Measurements from ENCODE around the gene EARS2.

DNA sequence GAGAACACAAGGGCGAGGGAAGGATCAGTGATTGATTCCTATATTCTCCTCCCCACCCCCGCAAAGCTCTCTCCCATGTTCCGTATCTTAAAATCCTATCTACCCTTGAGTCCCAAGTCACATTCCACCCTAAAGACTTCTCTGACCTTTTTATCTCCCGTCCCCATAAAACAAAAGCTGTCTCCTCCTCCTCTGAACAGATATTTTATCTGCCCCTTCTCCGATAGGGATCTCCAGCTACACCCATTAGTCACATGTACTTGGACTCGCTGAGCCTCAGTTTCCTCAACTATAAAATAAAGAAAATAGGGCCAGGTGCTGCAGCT is 59.6 kb downstream of the EARS2 start:
- TF ChIP-seq, protein P1, sequence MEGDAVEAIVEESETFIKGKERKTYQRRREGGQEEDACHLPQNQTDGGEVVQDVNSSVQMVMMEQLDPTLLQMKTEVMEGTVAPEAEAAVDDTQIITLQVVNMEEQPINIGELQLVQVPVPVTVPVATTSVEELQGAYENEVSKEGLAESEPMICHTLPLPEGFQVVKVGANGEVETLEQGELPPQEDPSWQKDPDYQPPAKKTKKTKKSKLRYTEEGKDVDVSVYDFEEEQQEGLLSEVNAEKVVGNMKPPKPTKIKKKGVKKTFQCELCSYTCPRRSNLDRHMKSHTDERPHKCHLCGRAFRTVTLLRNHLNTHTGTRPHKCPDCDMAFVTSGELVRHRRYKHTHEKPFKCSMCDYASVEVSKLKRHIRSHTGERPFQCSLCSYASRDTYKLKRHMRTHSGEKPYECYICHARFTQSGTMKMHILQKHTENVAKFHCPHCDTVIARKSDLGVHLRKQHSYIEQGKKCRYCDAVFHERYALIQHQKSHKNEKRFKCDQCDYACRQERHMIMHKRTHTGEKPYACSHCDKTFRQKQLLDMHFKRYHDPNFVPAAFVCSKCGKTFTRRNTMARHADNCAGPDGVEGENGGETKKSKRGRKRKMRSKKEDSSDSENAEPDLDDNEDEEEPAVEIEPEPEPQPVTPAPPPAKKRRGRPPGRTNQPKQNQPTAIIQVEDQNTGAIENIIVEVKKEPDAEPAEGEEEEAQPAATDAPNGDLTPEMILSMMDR (IDR thresholded peaks at IDR 0.05 in 2 of 3, conservative IDR thresholded peaks at IDR 0.05 in 1 of 3; ENCODE audit: insufficient read depth in 2 of 3, low read depth in 1 of 3, low read length in 3 of 3): no peak
- TF ChIP-seq, protein P2, sequence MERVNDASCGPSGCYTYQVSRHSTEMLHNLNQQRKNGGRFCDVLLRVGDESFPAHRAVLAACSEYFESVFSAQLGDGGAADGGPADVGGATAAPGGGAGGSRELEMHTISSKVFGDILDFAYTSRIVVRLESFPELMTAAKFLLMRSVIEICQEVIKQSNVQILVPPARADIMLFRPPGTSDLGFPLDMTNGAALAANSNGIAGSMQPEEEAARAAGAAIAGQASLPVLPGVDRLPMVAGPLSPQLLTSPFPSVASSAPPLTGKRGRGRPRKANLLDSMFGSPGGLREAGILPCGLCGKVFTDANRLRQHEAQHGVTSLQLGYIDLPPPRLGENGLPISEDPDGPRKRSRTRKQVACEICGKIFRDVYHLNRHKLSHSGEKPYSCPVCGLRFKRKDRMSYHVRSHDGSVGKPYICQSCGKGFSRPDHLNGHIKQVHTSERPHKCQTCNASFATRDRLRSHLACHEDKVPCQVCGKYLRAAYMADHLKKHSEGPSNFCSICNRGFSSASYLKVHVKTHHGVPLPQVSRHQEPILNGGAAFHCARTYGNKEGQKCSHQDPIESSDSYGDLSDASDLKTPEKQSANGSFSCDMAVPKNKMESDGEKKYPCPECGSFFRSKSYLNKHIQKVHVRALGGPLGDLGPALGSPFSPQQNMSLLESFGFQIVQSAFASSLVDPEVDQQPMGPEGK (CRISPR knock-in tag; IDR thresholded peaks at IDR 0.05; ENCODE audit: borderline replicate concordance): no peak
- TF ChIP-seq EP300 (IDR thresholded peaks at IDR 0.05; ENCODE audit: low read length) (no peak), ELF4 (CRISPR knock-in tag; IDR thresholded peaks at IDR 0.05) (no peak), SP1 (CRISPR knock-in tag; IDR thresholded peaks at IDR 0.05) (no peak), ZNF699 (CRISPR knock-in tag; IDR thresholded peaks at IDR 0.05; ENCODE audit: insufficient replicate concordance) (no peak), RAD21 (CRISPR knock-in tag; conservative IDR thresholded peaks at IDR 0.05 in 1 of 2, IDR thresholded peaks at IDR 0.05 in 1 of 2) (no peak), EWSR1 (IDR thresholded peaks at IDR 0.05; ENCODE audit: borderline replicate concordance, low read depth, partially characterized antibody) (no peak), ZNF274 (IDR thresholded peaks at IDR 0.05; ENCODE audit: borderline replicate concordance, low read depth, low read length) (no peak), SRSF9 (IDR thresholded peaks at IDR 0.05; ENCODE audit: borderline replicate concordance, low read depth, low read length) (no peak)
- TF ChIP-seq, protein P3, sequence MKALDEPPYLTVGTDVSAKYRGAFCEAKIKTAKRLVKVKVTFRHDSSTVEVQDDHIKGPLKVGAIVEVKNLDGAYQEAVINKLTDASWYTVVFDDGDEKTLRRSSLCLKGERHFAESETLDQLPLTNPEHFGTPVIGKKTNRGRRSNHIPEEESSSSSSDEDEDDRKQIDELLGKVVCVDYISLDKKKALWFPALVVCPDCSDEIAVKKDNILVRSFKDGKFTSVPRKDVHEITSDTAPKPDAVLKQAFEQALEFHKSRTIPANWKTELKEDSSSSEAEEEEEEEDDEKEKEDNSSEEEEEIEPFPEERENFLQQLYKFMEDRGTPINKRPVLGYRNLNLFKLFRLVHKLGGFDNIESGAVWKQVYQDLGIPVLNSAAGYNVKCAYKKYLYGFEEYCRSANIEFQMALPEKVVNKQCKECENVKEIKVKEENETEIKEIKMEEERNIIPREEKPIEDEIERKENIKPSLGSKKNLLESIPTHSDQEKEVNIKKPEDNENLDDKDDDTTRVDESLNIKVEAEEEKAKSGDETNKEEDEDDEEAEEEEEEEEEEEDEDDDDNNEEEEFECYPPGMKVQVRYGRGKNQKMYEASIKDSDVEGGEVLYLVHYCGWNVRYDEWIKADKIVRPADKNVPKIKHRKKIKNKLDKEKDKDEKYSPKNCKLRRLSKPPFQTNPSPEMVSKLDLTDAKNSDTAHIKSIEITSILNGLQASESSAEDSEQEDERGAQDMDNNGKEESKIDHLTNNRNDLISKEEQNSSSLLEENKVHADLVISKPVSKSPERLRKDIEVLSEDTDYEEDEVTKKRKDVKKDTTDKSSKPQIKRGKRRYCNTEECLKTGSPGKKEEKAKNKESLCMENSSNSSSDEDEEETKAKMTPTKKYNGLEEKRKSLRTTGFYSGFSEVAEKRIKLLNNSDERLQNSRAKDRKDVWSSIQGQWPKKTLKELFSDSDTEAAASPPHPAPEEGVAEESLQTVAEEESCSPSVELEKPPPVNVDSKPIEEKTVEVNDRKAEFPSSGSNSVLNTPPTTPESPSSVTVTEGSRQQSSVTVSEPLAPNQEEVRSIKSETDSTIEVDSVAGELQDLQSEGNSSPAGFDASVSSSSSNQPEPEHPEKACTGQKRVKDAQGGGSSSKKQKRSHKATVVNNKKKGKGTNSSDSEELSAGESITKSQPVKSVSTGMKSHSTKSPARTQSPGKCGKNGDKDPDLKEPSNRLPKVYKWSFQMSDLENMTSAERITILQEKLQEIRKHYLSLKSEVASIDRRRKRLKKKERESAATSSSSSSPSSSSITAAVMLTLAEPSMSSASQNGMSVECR (CRISPR knock-in tag; IDR thresholded peaks at IDR 0.05): no peak
- TF ChIP-seq, protein P4, sequence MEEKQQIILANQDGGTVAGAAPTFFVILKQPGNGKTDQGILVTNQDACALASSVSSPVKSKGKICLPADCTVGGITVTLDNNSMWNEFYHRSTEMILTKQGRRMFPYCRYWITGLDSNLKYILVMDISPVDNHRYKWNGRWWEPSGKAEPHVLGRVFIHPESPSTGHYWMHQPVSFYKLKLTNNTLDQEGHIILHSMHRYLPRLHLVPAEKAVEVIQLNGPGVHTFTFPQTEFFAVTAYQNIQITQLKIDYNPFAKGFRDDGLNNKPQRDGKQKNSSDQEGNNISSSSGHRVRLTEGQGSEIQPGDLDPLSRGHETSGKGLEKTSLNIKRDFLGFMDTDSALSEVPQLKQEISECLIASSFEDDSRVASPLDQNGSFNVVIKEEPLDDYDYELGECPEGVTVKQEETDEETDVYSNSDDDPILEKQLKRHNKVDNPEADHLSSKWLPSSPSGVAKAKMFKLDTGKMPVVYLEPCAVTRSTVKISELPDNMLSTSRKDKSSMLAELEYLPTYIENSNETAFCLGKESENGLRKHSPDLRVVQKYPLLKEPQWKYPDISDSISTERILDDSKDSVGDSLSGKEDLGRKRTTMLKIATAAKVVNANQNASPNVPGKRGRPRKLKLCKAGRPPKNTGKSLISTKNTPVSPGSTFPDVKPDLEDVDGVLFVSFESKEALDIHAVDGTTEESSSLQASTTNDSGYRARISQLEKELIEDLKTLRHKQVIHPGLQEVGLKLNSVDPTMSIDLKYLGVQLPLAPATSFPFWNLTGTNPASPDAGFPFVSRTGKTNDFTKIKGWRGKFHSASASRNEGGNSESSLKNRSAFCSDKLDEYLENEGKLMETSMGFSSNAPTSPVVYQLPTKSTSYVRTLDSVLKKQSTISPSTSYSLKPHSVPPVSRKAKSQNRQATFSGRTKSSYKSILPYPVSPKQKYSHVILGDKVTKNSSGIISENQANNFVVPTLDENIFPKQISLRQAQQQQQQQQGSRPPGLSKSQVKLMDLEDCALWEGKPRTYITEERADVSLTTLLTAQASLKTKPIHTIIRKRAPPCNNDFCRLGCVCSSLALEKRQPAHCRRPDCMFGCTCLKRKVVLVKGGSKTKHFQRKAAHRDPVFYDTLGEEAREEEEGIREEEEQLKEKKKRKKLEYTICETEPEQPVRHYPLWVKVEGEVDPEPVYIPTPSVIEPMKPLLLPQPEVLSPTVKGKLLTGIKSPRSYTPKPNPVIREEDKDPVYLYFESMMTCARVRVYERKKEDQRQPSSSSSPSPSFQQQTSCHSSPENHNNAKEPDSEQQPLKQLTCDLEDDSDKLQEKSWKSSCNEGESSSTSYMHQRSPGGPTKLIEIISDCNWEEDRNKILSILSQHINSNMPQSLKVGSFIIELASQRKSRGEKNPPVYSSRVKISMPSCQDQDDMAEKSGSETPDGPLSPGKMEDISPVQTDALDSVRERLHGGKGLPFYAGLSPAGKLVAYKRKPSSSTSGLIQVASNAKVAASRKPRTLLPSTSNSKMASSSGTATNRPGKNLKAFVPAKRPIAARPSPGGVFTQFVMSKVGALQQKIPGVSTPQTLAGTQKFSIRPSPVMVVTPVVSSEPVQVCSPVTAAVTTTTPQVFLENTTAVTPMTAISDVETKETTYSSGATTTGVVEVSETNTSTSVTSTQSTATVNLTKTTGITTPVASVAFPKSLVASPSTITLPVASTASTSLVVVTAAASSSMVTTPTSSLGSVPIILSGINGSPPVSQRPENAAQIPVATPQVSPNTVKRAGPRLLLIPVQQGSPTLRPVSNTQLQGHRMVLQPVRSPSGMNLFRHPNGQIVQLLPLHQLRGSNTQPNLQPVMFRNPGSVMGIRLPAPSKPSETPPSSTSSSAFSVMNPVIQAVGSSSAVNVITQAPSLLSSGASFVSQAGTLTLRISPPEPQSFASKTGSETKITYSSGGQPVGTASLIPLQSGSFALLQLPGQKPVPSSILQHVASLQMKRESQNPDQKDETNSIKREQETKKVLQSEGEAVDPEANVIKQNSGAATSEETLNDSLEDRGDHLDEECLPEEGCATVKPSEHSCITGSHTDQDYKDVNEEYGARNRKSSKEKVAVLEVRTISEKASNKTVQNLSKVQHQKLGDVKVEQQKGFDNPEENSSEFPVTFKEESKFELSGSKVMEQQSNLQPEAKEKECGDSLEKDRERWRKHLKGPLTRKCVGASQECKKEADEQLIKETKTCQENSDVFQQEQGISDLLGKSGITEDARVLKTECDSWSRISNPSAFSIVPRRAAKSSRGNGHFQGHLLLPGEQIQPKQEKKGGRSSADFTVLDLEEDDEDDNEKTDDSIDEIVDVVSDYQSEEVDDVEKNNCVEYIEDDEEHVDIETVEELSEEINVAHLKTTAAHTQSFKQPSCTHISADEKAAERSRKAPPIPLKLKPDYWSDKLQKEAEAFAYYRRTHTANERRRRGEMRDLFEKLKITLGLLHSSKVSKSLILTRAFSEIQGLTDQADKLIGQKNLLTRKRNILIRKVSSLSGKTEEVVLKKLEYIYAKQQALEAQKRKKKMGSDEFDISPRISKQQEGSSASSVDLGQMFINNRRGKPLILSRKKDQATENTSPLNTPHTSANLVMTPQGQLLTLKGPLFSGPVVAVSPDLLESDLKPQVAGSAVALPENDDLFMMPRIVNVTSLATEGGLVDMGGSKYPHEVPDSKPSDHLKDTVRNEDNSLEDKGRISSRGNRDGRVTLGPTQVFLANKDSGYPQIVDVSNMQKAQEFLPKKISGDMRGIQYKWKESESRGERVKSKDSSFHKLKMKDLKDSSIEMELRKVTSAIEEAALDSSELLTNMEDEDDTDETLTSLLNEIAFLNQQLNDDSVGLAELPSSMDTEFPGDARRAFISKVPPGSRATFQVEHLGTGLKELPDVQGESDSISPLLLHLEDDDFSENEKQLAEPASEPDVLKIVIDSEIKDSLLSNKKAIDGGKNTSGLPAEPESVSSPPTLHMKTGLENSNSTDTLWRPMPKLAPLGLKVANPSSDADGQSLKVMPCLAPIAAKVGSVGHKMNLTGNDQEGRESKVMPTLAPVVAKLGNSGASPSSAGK (IDR thresholded peaks at IDR 0.05): no peak
